CD4-positive, alpha-beta T cell treated with Interleukin-17A for 1 hour (primary cell): ENCODE data around the gene ULK3.

Experiments
- DNase-seq: peaks from one replicate; pipeline ENCODE4 v3.0.0-alpha.2; 2020

Gene ULK3

DNA sequence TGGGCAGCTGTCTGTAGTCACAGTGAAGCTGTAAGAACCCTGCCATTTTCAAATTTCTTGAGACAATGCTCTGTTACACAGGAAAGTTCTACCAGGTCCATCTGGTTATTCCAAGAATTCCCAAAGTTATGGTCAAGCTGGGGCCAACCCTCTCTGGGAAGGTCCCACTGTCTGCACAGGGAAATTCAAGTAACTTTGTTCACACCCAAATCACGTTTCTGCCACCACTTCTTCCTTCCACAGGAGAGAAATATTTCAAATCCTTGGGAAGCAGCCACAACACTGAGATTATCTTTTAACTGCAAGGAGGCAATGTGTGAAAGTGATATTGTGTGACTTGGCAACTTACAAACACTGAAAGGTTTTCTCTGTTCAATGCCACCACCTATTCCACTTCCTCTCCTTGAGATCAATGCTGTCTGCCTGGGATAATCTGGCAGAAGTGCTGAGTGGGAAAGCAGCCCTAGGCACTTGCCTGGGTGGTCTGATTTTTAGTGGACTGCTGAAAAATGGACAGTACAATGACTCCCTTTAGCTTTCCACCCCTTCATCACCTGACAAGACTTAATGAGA lies 24.6 kb upstream of the ULK3 start:
- no peak for DNase-seq

DNA sequence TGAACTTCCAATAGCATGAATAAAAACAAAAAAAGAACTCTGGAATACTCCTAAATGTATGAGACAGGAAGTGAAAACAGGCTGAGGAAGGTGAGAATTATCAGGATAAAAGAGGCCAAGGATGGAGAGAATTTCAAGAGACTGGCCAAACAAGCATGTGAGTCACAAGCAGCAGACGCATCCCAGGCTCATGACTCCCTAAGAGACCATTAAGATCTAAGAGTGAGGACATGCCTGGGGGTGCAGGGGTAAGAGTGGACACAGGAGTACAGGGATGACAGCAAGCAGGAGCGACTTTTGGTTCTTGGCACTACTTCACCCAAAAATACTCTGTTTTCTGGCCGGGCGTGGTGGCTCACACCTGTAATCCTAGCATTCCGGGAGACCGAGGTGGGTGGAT lies 23.1 kb upstream of the ULK3 start:
- DNase-seq, result no peak

DNA sequence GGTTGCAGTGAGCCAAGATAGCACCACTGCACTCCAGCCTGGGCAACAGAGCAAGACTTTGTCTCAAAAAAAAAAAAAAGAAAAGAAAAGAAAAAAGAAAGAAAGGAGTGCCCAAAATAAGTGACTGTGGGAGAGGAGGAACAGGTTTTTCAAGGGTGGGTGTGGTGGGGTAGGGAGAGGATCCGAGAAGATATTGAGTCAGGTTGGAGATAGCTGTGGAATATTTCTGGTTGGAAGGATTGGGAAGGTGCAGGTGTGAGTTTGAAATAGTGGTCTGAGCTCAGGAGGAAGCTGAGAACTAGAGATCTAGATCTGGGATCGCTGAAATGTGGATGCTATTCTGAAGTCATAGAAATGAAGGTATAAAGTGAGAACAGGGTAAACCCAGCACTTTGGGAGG lies 22.4 kb upstream of the ULK3 start:
- DNase-seq, result no peak

DNA sequence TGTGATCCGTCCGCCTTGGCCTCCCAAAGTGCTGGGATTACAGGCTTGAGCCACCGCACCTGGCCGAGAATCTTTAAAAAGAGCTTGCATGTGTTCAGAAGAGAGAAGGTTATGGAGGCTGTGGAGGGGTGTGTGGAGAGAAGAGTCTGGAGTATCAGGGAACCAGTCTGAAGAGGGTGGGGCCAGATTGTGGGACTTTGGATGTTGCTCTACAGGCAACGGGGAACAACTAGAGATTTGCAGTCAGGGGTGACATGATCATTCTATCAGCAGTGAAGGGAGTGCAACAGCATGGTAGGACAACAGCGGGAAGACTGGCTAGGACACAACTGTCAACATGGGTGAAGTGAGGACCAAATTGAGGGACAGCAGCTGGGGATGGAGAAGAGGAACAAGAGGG lies 21.3 kb upstream of the ULK3 start:
- DNase-seq, result no peak

DNA sequence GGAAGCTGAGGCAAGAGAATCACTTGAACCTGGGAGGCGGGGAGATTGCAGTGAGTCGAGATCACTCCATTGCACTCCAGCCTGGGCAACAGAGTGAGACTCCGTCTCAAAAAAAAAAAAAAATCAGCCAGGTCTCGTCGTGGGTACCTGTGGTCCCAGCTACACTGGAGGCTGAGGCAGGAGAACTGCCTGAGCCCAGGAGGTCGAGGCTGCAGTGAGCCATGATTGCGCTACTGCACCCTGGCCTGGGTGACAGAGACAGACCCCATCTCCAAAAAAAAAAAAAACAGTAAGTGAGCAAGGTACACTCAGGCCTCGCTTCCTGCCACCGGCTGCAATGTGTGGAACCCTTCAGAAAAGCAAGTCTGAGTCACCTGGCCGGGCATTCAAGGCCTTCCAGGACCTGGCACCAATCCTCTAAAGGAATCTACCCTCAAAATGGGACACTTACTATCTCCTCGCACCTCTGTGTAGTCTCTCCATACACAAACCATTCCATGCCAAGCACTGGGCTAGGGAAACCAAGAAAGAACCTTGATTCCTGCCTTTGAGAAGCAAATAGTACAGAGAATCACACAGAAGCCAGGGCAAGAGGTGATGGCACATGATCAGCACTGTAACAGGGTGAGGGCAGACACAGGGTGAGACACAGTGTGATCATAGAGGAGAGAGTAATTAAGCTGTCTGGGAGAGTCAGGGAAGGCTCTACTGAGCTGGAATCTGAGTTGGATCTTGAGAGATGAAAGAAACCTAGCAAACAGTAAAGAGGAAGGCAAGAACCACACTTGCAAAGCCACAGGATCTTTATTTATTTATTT lies 20.5 kb upstream of the ULK3 start:
- DNase-seq, result no peak

DNA sequence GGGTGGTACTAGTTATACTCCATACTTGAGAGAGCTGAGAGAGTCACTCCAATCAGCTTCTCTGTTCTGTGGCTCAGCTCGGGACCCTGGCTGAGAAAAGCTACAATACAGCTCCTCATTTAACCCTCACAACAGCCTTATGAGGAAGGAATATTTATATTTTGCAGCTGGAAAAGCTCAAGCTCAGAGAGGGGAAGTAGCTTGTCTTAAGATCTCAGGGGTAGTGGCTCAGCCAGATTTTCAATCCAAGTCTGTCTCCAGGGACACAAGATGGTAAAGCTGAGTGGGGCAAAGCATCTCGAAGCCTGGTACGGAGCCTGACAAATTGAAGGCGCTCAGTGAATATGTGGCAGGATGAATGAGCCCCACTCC lies 15.4 kb upstream of the ULK3 start:
- no peak for DNase-seq

DNA sequence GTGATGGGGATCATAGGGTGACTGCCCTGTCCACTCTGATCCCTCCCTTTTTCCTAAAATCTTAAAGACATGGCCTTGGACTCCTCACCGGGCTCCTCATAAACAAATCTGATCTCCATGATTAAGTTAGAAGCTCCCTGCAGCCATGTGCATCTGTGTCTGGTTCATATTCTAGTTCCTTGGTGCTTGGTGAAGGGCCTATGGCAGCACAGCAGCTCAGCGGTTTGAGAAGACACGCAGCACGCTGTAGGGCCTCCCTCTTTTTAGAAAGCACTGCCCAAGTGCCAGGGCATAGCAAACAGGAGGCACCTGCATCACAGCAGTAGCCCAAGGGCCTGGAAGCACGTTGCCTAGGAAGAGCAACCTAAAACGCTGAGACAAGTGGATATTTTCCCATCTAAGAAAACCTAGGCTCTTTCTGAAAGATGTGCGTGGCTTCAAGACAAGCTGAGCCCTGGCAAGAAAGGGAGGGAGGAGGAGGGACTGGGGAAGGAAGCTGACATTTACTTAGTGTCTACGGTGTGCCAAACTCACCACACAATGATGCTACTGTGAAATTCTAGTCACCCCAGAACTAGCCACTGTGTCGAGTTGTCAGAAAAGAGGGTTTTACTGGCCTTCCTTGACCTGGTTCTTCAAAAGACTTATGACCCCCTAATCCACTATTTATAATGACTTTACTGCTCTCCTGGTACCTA lies 14.9 kb upstream of the ULK3 start:
- no peak for DNase-seq

DNA sequence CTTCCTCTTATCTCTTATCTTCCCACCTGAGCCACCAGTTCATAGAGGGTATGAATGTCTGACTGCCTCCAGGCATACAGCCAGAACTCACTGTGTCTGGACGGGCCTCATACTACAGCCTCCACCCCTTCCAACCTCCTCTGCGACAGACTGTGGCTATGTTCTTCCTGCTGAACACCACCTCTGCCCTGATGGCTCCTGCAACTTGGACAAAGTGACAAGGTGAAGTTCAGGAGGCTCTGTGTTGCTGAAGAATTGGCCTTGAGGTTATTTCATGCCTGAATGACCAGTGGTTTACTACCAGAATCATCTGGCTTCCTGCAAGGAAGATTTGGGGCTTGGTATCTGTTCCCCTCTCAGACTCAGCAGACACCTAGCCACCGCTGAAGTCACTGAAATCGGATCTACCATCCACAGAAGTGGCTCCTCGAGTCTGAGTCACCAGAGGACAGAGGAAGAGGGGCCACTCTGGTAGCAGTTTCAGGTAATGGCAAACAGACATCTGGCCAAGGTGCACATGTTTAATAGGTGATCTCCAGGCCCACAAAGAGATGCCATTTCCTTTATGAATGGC lies 14.2 kb upstream of the ULK3 start:
- no peak for DNase-seq

DNA sequence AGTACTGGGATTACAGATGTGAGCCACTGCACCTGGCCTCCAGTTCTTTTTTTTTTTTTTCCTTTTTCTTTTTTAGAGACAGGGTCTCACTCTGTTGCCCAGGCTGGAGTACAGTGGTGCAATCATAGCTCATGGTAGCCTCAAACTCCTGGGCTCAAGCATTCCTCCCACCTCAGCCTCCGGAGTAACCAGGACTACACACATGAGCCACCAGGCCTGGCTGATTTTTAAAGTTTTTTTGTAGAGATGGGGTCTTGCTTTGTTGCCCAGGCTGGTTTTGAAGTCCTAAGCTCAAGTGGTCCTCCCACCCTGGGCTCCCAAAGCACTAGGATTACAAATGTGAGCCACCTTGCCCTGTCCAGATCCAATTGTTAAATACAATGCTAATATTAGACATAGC lies 13.6 kb upstream of the ULK3 start:
- DNase-seq, result no peak

DNA sequence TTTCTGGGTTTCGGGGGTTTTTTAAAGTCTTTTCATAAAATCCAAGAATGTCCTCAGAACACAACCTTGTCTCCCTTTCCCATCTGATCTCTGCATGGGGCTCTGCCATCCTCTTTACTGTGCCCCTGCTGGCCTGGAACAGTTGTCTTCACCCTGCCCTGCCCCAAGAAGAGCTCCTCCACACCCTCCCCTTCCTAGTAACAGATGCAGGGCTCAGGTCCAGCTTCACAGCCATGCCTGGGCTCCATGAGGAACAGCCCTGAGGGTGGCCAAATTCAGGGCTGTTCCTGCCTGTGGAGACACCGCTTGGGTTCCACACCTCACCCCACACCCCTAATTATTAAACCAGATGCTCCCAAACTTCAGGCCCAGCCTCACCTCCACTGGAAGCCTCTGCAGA lies 12.9 kb upstream of the ULK3 start:
- DNase-seq, result no peak

DNA sequence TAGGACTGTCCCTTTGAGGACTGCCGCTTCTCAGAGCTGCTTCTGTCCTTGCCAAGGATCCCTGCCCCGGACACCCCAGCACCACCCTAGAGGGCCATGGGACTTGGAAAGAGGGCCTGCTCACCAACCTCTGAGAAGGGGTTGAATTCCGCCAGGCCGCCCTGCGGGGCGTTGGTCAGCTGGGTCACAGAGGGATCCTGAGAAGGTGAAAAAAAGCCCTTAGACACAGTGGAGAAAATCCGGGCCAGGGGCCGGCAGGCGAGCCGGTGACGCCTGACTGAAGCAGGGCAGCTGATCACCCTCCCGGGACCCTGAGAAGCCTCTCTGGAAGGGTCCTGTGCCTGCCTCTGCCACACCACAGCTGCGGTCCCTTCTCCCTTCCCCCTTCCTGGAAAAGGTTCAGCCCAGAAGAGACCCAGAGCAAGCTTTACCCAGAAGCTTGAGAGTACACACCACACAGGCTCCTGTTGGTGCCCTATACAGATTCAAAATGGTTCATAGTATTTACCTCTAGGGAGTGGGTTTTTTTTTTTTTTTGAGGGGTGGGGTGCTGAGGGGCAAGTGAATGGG lies 11.6 kb upstream of the ULK3 start:
- no peak for DNase-seq

DNA sequence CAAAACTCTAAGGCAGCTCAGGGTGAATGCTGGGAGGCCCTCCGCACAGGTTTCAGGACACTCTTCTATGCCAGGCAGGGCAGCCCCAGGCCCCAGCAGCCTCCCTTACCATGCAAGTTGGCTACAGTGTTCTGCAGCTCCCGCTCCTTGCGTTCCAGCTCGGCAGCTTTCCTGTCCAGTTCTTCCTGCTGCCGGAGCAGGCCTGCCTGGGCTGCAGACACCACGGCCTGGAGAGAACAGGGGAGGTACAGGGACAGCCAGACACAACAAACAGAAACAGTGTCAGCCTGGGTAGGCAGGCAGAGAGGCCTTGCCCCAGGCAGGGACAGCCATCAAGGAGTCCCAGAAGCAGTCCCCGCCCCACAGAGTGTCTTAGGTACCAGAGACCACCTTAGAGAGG lies 9.0 kb upstream of the ULK3 start:
- no peak for DNase-seq

DNA sequence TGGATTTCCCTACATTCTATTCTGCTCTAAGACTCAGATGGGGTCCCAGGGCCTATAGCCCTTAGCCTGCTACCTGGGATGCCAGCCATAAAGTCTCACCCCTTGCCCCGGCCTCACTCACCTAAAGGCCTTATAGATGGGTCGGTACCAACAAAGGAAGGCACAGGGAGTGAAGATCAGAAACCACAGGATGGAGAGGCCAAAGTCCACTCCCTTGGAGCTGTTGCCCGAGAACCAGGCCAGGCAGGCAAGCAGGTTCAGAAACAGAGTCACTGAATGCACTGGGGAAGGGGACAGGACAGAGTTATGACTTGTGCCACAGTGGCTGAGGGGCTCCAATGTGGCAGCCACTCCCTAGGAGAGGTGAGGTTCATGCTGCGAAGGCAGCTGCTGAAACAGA lies 7.4 kb upstream of the ULK3 start:
- DNase-seq, result no peak

DNA sequence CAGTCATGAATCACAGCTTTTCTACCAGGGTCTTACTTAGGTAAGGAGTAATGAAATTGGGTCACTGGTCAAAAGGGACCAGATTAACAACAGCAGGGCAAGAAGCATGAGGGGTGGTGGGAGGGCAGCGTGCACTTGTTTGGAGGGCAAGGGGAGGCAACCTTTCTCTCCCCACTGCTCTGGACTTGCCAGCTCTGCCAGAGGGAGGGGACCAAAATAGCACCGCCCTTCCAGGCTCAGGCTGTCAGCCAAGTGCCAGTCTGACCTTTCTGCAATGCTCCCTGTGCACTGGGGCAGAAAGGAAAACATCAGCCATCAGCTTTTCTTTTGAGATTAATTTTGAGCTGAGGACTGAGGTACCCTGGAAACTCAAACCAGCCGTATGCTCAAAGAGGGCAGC lies 4.5 kb upstream of the ULK3 start:
- no peak for DNase-seq

DNA sequence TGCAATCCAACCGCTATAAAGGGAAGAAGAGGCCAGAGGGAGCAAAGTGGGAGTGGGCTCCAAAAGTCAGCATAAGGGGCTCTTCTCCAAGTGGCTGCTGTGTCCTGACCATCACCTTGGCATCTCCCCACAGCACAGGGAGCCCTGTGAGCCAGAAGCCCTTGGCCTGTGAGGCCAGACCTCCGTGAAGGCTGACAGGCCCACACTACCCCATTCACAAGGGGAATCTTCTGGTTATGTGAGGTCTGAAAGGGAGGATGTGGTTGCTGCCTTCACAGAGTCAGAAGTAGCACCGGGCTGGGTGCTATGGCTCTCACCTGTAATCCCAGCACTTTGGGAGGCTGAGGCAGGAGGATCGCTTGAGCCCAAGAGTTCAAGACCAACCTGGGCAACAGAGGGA lies 2.6 kb upstream of the ULK3 start:
- peak; percentile 34 for DNase-seq

DNA sequence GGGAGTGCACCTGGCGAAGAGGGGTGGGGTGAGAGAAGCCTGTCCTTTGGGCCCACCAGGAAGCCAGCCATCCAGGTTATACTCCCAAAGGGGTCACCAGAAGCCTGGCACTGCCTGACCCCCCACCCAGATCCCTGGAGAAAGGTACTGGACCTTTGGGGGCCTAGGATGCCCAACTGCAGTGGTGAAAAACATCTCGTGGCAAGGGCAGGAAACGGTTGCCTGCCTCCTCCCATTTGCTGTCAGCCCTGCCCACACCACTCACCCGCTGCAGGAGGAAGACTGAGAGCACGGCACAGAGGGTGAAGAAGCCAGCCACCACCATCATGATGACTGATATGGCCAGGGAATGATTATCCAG lies 2.2 kb upstream of the ULK3 start:
- peak; percentile 63 for DNase-seq

DNA sequence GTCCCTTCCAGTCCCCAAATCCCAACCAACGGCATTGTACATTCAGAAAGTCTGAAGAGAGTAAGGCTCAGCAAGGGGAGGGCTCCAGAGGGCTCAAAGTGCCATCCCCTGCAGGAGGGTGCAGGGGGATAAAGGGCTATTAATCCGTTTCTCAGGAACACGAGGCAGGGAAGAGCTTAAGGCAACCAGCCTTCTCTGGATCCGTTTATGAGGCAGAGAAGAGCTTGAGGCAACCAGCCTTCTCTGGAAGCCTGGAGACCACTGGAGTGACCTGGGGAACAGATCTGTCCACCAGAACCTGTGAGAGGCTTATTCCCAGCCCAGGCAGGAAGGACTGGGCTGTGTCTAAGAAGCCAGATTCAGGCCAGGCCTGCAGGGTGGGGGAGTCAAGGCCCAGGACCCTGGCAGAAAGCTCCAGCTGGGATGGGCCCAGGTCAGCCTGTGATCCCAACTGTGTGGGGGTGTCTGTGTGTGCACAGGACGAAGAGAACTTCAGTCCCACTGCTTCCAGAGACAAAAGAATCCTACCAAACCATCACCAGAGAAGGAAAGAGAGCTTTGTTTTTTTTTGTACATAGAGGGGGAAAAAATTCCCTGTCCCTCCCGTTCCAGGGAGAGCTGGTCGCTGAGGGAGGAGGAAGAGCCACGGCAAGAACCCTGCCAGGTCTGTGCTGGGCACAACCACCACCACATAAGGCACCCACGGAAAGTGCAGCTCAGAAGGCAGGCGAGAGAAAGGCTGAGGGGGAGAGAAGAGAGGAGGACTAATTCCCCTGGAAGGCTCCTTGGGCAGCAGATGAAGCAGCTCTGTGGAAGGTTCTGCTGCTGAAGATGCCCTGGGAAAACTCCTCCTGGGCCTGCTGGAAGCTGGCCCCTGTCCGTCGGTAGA lies 1.6 kb upstream of the ULK3 start:
- DNase-seq, result no peak

DNA sequence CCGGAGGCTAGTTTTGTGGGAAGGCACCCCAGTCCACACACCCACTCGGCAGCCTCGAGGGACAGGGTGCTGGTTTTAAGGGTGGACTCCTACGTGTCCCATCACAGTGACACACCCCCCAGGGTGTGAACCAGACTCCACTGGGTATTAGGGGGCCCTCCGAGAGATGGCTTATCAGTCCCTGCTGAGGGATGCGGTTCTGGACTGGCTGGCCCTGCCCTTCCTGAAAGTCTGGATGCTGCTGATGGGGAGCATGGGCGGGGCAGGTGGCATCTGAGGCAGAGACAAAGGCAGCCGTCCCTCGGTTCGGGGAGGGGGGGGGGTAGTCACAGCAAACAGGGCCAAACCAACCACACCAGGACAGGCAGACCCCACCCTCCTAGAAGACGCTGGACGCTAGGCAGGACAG lies 939 bp upstream of the ULK3 start:
- no peak for DNase-seq

DNA sequence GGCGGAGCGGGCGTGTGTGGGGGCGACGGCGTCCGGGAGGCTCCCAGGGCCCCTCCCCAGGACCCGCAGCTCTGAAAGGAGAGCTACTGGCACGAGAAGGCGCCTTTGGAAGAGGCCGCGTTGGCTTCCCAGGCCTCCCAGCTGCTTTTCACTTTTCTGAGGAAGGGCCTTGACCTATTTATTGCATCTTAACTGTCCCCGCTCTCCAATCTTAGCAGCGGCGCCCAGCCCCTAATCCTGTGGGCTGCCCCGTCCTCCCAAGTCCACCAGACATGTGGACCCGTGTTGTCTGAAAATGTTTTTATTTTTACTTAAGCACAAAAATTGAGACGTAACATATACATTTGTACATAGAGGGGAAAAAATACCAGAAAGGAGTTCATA lies 481 bp upstream of the ULK3 start:
- no peak for DNase-seq

DNA sequence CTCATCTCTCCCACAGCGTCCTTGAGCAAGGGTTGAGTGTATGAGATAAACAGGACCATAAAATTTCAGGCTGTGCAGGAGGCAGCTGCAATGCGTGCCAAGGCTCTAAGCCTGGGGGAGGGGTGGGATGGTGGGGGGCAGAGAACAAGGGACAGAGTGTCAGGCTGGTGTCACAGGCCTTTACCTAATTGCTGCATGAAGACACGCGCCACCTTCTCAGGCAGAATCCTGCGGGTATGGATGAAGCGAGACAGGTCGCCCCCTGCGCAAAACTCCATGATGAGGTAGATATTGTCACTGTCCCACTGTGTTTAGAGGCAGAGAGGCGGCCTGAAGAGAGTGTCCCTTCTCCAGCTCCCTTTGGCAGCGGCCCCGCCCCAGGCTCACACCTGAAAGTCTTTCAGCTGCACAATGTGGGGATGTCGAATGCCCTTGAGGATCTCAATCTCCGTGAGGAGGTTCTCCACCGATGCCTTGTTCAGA lies 1.0 kb downstream of the ULK3 start:
- DNase-seq, result no peak

DNA sequence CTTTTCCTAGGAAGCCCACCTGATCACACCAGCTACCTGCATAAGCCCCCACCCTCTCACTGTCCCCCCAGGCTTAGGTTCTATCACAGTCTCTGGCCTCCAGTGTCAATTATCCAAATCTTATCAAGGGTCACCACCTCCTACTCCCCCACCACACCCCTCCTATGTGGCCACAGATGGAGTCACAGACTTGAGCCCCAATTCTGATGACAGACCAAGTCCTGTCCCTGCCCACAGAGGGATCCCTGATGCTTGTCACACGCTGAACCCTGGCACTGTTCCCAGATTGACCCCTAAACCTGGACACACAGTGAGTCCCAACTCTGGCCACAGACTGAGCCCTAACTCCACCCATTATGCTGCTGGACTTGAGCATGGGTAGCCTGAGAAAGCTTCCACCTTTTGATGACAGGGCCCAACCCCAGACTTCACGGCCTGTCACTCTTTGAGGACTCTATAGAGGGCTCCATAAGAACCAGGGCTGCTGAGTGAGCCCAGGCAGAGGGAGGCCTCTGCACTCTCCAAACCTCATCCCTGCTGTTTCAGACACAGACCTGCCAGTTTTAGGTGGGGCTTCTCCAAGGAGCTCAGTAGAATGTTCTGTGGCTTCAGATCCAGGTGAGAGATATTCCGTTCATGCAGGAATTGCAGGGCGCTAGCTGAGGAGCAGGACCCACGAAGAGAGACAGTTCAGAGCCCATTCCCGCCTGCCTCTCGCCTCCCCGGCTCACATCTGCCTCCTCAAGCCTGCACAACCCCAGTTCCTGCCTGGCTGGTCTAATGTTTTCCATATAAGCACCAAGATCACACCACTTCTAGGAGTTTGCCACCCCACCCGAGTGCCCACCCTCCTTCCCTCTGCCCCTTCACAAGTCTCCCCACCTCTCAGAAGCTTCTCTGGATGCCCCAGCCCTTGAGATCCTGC lies 1.8 kb downstream of the ULK3 start:
- no peak for DNase-seq
